NOMO-1 treated with DMSO at 0.1 percent for 48 hours (cell line): ENCODE measurements around the gene PDE2A.

Experiments used
- DNase-seq: peaks from one replicate; lab custom pipeline; 2025; ENCODE audit not compliant: unreplicated experiment; lab: John Stamatoyannopoulos, UW

PDE2A gene

DNA sequence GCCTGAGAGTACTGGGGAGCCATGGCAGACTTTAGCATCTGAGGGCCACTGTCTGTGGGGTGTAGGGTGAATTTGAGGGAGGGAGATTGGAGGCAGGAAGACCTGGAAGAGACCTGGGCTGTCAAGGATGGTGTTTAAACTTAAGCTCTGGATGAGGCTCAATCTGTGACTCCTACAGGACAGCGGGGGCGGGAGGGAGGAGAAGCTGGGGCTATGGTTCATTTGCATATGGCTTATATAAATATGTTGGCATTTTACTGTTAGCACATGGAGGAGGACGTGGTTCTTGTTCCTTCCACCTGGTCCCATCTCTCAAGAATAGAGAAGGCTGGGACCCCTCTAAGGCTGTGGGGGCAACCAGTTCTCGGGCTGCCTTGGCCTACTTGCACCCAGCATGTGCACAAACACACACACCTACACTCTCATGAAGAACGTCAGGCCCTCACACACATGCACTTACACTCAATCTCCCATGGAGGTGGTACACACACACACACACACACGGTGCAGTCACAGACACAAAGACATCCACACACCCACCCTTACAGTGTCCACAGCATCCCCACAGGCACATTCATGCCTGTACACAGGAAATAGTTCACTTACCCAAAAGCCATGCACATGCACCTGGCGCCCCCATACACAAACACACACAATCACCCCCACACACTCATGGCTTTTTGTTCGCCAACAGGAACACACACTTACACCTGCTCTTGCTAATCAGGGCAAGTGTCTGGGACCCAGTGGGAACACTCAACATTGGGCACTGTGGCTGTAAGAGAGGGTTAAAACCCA, 81.3 kb downstream of the PDE2A start:
- no peak for DNase-seq

DNA sequence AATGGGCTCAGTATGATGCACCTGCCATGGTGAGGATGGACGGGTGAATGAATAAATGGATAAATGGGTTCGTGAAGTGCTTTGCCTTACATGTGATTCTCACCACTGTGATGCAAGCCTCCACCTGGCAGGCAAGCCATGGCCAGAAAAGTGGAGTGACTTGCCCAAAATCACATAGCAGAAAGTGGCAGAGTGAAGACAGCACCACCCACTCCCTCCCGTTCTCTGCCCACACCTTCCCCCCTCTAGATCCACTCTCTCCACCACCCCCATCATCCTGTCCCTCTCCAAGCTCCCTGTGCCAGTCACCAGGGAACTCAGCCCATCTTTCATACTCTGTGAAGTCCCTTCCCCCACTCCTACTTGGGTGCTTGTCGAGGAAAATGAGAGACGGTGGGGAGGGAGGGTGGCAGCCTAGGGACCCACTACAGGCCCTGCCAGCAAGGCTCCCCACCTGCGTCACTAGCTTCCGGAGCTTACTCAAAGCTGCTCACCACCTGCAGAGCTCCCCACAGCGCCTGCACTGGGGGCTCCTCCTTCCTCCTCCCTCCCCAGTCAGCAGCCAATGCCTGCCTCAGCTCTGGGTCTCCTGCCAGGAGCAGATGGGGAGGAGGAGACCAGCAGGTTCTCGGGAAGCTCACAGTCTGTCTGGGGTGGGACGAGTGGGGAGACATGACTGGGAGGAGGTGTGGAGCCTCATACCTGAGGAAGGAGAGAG, 82.3 kb downstream of the PDE2A start:
- no peak for DNase-seq

DNA sequence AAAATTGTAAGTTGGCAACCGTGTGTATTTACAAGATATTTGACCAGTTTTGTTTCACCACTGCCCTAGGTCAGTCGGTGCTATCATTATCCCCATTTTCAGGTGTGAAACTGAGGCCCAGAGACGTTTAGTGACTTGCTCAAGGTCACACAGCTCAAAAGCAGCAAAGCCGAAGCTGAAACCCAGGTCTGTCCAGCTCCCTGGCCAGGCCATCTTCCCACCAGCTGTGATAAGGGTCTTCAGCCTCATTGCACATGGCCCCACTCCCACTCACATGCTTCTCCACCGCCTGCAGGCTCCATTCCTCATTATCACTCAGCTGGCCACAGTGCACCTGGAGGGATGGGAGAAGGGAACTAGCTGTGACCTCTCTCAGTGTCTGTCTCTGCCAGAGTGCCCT, 83.2 kb downstream of the PDE2A start:
- no peak for DNase-seq

DNA sequence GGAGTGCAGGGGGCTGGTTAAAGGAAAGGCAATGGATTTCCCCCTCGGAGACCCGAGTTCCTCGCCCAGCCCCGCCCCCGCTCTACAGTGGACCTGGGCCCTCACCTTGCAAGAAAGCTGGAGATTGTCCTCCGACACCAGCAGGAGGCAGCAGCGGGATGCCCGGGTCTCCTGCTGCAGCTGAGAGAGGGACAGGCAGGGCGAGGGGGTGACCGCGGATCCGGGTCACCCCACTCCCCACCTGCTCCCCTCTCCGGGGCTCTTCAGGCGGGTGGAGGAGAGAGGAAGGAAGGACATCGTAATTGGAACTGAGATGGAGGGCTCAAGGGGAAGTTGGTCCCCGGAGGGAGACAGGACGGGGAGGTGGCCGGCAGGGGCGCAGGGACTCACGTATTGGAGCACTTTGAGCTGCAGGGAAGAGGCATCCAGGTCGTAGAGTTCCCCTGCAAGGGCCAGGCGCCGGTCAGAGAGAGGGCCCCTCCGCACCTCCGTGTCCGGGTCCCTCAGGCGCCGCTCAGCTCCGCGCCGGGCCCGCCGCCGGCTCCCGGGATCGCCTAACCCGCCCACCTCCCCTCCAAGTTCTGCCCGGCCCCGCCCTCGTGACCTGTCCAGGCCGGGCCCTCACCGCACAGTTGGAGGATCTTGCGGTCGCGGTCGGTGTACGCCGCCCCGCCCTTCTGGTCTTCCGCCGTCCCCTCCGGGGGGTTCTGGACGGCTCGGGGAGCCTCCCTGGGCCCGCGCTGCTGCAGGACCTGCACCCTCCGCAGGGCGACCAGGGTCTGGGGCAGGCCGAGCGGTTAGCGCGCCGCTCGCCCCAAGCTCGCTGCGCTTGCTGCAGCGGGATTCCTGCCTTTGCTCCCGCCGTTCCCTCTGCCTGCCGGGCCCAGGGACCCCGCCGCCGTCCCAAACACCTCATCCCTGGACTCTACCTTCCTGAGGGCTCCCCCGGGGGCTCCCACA, 84.1 kb downstream of the PDE2A start:
- peak; percentile 36 for DNase-seq

DNA sequence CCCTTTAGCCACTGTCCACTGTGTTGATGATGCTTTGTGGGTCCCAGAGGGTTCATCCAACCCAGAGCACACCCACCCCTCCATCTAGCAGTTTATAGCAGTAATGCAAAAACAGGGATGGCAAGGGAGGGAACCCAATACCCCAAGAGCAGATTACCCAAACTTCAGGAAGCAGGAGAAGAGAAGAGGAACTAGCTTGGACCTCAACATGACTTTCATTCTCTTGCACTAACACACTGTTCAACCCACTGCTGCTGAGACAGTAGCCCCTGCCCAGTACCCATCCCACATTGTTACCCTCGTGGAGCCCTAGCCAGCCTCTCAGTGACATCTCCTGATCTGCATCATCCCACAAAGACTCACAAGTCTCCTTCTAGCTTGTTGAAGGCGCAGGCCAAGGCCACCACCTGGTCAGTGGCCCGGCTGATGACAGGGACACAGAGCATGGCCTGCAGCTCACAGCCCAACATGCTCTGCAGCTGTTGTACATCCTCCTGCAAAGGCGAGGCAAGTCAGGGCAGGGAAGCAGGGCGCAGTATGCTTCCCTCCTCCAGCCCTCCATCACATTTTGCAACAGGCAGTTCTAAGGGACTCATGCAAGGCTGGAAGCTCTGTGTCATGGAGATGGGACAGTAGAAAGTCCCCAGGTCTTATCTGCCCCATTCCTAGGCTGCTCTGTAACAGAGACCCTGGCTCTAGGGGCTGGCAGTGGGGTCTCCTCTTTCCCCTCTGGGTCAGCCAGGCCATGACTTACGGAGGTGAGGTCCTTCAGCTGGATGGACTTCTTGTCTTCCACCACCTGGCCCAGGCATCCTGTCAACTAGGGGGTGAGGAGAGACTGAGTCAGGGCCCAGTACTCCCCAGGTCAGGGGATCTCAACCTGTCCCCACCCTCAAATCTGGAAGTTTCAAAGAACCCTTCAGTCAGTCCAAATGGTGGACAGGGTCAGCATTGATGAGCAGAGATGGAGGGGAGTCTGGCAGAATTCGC, 85.5 kb downstream of the PDE2A start:
- DNase-seq = no peak

DNA sequence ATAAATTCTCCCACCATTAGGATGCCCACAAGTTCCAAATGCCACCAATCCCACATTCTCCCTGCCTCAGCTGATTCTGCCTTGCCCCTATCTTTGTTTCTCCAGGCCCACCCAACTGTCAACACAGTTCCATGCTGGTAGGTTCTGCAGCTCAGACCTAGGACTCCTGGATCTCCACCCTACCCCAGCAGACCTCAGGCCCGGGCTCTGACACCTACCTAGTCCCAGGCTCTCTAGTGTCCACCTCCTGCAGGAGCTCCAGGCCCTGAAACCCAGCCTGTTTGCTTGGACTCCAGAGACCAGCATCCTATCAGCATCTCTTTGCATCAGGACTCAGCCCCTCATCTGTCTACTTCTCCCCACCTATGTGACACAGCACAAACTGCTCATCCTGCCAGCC, 86.5 kb downstream of the PDE2A start:
- no peak for DNase-seq

DNA sequence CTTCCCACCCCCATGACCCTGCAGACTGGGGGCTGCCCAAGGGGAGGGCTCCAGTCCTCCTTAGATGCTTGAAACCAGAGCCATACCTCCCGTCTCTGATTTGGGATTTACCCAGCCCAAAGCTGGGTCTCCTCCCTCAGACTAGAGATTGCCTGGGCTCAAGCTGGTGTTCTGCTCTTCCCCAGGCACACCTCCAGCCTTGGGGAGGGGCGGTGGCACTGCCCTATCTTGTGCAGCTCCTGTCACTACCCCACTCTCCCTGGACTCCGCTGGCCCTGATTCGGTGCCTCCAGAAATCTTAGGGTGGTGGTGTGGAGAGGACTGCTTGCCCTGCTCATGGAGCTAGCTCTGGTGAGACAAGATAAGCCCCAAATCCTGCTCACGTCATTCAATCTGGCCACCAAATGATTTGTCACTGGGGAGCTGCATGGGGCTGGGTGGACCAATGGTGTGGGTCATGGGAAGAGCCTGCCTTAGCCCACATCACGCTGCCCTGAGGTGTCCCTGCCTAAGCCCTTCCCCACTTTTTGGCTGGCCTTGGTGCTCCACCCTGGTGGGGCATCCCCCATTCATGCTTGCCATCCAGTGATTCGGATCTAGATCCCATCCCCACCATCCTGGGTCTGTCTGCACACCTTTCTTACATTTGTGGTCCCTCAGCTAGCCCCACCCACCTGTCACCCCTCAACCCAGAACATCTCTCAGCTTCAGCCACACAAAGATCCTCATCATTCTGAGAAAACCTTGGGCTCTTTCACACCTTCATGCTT, 87.7 kb downstream of the PDE2A start:
- DNase-seq = no peak

DNA sequence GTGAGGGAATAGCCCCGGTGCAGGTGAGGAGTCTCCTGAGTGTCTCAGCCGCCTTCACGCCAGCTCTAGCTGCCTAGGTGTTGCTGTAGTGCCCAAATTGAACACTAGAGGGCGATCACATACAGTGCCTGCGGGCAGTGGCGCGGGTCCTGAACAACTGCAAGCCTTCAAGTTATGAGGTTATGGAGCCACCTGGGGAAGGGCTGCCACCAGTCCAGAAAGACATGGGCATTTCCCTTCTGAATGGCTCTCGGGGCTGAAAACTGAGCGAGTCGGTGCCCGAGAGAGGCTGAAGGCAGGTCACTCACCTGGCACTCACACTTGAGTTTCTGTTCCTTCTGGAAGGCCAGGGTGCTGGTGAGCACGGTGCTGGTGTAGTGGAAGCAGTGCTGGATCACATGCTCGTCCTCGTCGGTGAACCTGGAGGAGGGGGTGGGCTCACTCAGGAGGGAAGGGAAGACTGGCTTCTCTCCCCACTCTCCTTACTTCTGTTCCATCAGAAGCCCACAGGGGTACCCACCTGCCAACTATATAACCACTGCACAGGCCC, 88.4 kb downstream of the PDE2A start:
- peak; percentile 41 for DNase-seq

DNA sequence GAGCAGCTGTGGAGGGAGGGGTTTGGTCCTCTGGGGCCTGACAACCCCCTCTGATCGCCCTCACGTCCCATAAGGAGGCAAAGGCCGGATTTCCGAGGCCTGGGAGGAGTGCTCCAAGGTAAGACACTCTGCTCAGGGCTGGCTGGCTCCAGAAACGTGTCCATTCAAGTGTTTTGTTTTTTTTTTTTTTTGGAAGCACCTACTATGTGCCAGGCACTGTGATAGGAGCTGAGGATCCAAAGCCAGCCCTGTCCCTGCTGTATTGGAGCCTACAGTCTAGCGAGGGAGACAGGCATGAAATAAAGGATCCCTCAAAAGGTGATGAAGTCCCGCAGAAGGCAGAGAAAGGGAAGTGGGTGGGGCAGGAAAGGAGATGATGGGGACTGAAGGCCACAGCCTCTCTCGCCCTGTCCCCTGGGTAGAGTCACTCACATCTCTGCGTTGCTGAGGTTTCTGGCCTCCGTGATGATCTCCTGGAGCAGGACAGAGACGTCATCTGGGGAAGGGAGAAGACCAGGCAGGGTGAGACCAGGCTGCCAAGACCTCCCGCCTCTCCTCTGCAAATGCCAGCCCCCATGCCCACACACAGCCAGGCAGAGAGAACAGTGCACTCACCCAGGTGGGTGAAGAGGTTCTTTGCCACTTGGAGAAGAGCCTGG, 89.2 kb downstream of the PDE2A start:
- DNase-seq = peak; percentile 23

DNA sequence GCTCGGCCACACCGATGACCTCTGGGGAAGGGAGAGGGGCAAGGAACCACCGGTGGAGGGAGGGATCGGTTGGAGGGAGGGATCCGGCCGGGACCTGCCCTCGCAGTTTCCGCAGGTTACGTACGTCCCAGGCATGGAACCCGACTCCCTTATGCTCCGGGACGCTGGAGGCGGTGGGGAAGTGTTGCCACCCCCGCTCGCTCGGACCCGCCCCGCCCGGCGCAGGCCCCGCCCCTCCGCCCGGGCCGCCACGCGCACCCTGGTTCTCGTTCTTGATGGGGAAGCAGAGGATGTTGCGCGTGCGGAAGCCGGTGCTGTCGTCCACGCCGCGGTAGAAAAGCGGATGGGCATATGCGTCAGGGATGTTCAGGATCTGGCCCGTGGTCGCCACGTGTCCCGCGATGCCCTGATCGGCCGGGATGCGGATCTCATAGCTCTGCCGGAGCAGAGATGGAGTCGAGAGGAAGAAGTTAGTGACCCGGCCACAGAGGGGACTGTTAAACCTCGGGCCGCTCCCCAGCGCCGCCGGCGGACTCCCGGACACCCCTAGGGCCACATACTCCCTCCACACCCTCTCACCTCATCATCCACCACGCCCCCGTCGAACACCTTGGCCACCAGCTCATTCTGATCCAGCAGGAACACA, 89.8 kb downstream of the PDE2A start:
- no peak for DNase-seq

DNA sequence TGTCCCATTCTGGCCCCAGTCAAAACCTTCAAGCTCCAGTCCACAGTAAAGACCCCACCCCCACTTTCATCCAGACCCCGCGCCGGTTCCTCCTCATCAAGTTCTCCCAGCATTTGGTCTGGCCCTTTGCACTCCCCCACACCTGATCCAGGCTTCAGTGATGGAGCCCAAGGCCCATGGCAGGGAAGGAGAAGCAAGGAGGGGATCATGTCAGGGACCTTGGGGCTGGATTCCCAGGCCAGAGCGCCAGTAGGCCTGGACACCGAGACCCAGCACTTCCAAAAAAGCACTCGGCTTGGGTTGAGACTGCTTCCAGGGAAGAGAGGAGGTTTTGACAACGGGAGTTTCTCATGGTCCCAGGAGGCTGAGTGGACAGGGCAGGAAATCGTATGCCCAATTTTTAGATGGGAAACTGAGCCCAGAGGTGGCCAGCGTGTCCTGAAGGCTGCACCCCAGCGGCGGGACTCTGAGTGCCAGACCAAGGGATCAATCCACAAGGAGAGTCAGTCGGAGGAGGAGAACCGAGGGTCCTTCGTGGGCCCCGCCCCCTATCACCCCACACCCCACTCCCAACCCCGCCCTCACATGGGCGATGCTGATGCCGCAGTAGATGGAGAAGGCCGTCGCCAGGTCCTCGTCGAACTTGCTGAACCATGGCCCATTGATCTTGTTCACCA, 90.5 kb downstream of the PDE2A start:
- DNase-seq = no peak

DNA sequence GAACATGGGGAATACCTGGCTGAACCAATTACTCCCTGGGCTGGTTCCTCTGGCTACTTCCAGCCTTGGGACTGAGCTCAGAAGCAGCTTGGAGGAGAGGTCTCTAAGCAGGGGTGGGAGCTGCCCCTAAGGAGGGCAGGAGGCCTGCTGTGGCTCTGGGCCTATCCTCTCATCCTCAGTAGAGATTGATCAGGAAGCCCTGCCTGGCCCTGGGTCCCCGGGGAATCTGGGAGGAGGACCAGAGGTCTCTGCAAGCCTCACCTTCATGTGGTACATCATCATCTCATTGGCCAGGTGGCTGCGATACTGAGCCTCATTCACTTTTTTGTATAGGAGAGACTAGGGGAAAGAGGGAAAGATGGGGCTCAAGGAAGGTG, 91.1 kb downstream of the PDE2A start:
- no peak for DNase-seq

DNA sequence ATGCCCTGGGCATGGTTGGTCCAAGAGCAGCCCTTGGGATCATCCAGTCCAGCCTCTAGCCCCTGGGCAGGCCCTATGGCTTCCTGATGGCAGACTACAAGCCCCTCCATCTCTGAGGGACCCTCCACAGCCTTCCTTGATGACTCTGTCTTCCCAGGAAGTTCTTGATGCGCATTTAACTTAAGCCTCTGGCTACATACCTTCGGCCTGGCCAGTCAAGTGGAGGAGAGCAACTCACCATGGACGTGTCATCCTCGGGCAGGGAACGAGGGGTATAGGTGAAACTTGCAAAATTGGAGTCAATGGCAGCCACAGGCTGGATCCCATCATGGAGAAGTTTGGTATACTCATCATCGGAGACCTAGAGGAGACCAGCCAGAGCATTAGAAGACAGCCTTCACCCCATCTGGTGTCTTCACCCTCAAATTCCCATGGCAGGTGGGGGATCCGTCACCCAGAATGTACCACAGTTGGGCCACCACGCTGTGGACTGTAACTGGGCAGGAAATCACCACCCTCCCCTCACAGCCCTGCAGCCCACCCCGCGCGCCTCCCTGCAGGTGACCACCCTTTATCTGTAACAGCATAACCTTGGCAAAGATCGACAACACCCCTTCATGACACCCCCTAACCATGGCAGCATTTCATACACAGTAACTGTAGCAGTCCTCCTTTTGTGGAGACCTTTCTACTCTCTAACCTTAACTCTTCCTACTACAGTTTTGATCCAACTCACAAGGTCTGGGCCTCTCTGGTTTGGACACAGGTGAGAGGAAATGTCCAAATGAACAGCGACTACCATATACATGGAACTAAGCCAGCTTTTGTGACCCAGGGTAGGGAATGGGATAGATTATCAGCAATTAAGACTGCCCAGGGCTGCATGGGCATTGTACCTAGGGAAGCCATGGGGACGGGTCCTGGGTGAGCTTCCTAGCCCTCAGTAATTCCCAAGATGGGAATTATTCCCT, 91.7 kb downstream of the PDE2A start:
- no peak for DNase-seq

DNA sequence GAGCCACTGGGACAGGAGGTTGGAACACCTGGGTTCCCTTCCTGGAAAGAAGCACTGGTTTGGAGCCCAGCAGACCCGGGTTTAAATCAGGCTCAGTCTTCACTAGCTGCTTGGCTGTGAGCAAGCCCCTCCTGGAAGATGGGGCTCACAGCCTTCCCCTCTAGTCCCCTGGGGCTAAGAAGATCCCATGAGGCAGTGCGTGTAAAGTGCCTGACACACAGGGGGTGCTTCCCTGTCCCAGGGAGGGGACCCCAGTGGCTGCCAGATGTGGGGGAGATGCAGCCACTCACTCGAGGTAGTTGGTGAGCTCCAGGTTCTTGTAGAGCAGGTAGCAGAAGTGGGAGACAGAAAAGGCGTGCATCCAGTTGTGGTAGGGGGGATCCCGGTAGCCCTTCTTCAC, 93.2 kb downstream of the PDE2A start:
- no peak for DNase-seq

DNA sequence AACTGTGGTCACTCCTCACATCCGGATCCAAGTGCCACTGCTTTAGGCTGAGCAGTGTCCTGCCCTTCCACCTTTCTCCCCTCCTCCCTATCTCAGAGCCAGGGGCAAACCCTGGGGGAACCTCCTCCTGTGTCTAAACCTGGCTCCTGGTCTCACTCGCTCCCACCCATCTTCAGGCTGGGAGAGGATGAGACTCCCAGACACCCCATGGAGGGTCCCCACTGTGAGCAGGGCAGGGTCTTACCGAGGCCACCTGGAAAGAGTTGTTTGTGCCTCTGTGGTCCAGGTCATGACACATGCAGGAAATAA, 93.6 kb downstream of the PDE2A start:
- no peak for DNase-seq

DNA sequence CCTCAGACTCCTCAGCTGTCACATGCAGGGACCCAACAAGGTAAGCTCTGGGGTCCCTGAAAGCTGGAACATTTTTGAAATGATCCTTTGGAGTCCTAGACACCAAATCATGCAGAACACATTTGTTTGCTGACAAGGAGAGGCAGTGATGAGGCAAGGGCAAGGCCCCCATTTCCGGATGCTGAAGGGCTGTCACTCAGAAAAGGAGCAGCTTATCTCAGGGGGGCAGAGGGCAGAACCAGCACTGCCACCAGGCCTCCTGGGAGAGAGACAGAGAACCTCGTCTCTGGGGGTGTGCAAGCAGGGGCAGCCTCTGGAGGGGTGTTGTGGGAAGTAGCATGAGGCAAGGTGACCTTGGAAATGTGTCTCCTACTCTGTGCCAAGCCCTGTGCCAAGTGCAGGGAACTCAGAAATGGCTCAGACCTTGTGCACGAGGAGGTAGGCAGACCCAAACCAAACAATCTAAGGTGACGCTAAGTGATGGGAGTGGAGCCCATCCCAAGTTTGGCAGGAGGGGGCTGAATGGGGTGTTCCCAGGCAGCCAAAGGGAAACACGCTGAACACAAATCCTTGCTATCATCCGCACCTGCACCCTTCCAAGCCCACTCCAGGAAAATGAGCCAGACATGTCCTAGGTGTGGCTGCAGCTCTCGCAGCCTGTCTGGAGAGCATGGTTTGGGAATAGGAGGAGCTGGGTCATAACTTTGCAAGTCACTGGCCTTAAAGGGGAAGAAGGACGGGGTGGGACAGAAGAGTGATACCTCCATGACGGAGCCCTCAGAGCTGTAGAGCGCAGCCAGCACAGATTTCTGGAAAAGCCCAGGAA, 94.2 kb downstream of the PDE2A start:
- DNase-seq = no peak
